Measurements from ENCODE around the gene PGR.

PGR gene

DNA sequence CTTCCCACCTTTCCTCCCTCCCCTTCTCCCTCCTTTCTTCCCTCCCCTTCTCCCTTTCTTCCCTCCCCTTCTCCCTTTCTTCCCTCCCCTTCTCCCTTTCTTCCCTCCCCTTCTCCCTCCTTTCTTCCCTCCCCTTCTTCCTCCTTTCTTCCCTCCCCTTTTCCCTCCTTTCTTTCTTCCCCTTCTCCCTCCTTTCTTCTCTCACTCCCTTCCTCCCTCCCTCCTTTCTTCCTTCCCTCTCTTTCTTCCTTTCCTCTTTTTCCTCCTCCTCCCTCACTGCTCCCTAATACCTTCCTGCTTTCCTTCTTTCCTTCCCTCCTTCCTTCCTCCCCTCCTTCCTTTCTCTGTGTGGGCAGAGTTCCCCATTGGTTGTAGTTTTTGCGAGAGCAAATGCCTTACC is 76.1 kb downstream of the PGR start:
- H3K14ac ChIP-seq (ENCODE audit: low read length), result no peak overlapping the region
- H3K27me3 ChIP-seq (ENCODE audit: insufficient read depth, low read length), result no peaks in the 10 kb centered on the region
- no peaks in the 10 kb centered on the region for H3K79me1 ChIP-seq (ENCODE audit: low read length)
- no peak overlapping the region for H4K8ac ChIP-seq (ENCODE audit: low read depth, low read length)
- H3K4me1 ChIP-seq (ENCODE audit: control insufficient read depth in 1 of 2, insufficient read depth in 2 of 2, low read length in 2 of 2), result no peaks in the 10 kb centered on the region
- no peak overlapping the region for H3K4me3 ChIP-seq (ENCODE audit: low read depth, low read length)
- no peak overlapping the region for H3K27ac ChIP-seq (ENCODE audit: low read depth, low read length)
- no peak overlapping the region for H2BK120ac ChIP-seq (ENCODE audit: insufficient read depth, low read length, poor library complexity)
- H3K9ac ChIP-seq (ENCODE audit: low read length), result no peak overlapping the region
- no peaks in the 10 kb centered on the region for H3K9me3 ChIP-seq (ENCODE audit: insufficient read depth, low read depth, low read length)
- no CpG with 5 or more reads among the region's 1 CpG for WGBS (ENCODE audit: extremely low coverage, insufficient coverage, insufficient read length)
- H3K4me2 ChIP-seq (ENCODE audit: low read length), result no peak overlapping the region
- no peaks in the 10 kb centered on the region for H3K79me2 ChIP-seq (ENCODE audit: control insufficient read depth, insufficient read depth, low read length, poor library complexity)
- no peak overlapping the region for H2BK12ac ChIP-seq (ENCODE audit: low read length)
- H4K91ac ChIP-seq (ENCODE audit: low read depth, low read length), result no peak overlapping the region
- H3K18ac ChIP-seq (ENCODE audit: low read length), result no peak overlapping the region
- H3K23ac ChIP-seq (ENCODE audit: low read length), result no peak overlapping the region
- H3K36me3 ChIP-seq (ENCODE audit: control insufficient read depth in 1 of 2, insufficient read depth in 2 of 2, low read length in 2 of 2), result no peaks in the 10 kb centered on the region
- no peak for DNase-seq
- no peak overlapping the region for H2AFZ ChIP-seq (ENCODE audit: insufficient read depth, low read length, poor library complexity)
- H2BK5ac ChIP-seq (ENCODE audit: low read depth, low read length, poor library complexity), result no peak overlapping the region
- H3K4ac ChIP-seq (ENCODE audit: low read depth, low read length), result no peak overlapping the region
- H4K12ac ChIP-seq (ENCODE audit: low read depth, low read length), result no peak overlapping the region
- H2AK5ac ChIP-seq (ENCODE audit: low read length), result no peak overlapping the region

DNA sequence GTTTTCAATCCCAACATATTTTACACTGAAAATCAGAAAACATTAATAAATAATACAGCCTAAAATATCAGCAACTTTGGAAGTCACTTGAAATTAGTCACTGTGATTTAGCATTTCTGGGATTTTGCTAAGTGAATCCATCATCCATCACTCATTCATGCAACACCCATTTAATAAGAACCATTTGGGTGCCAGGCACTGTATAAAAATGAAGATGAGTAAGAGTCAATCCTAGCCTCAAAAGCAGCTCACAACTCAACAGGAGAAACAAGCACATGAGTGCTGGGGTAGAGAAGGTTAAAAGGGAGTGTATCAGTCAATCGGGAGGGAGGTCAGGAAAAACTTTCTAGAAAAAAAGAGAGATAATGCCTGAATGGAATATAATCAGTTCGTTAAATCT is 77.9 kb downstream of the PGR start:
- no CpG with 5 or more reads among the region's 2 CpGs for WGBS (ENCODE audit: extremely low coverage, insufficient coverage, insufficient read length)
- DNase-seq, result no peak

DNA sequence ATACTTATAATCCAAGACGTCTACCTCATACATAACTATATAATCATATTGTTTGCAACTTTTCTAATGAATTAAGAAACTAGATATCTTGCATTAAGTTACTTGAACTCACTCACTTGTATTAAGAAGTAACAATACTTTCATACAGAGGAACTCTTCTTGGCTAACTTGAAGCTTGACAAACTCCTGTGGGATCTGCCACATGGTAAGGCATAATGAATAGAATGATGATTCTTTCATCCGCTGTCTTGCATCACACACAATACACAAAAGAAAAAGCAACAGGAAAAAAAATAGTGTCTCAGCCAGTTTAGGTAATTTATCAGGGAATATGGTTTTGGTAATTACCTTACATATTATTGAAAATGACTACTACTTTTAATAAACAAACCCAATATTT is 79.8 kb downstream of the PGR start:
- Histone ChIP-seq H3K9me3 (ENCODE audit: insufficient read depth, low read depth, low read length) (no peaks in the 10 kb centered on the region), H3K79me2 (ENCODE audit: control insufficient read depth, insufficient read depth, low read length, poor library complexity) (no peaks in the 10 kb centered on the region), H2BK5ac (ENCODE audit: low read depth, low read length, poor library complexity) (no peak overlapping the region), H2BK120ac (ENCODE audit: insufficient read depth, low read length, poor library complexity) (no peak overlapping the region), H3K4me2 (ENCODE audit: low read length) (no peak overlapping the region), H4K8ac (ENCODE audit: low read depth, low read length) (no peak overlapping the region), H2AK5ac (ENCODE audit: low read length) (no peak overlapping the region), H2AFZ (ENCODE audit: insufficient read depth, low read length, poor library complexity) (no peak overlapping the region), H4K91ac (ENCODE audit: low read depth, low read length) (no peak overlapping the region), H3K36me3 (ENCODE audit: control insufficient read depth in 1 of 2, insufficient read depth in 2 of 2, low read length in 2 of 2) (no peaks in the 10 kb centered on the region), H3K27me3 (ENCODE audit: insufficient read depth, low read length) (no peaks in the 10 kb centered on the region), H3K79me1 (ENCODE audit: low read length) (no peaks in the 10 kb centered on the region), H2BK12ac (ENCODE audit: low read length) (no peak overlapping the region), H3K4me3 (ENCODE audit: low read depth, low read length) (no peak overlapping the region), H3K14ac (ENCODE audit: low read length) (no peak overlapping the region), H3K23ac (ENCODE audit: low read length) (no peak overlapping the region), H3K9ac (ENCODE audit: low read length) (no peak overlapping the region), H3K27ac (ENCODE audit: low read depth, low read length) (no peak overlapping the region), H3K18ac (ENCODE audit: low read length) (no peak overlapping the region), H3K4me1 (ENCODE audit: control insufficient read depth in 1 of 2, insufficient read depth in 2 of 2, low read length in 2 of 2) (no peaks in the 10 kb centered on the region), H4K12ac (ENCODE audit: low read depth, low read length) (no peak overlapping the region), H3K4ac (ENCODE audit: low read depth, low read length) (no peak overlapping the region)
- DNase-seq, result no peak
- WGBS (ENCODE audit: extremely low coverage, insufficient coverage, insufficient read length), result no CpG with 5 or more reads among the region's 2 CpGs

More for the DNA sequence above, 77.9 kb downstream of the PGR start:
- Histone ChIP-seq H4K8ac (ENCODE audit: low read depth, low read length) (no peak overlapping the region), H3K4me1 (ENCODE audit: control insufficient read depth in 1 of 2, insufficient read depth in 2 of 2, low read length in 2 of 2) (no peaks in the 10 kb centered on the region), H3K79me1 (ENCODE audit: low read length) (no peaks in the 10 kb centered on the region), H3K14ac (ENCODE audit: low read length) (no peak overlapping the region), H3K9me3 (ENCODE audit: insufficient read depth, low read depth, low read length) (no peaks in the 10 kb centered on the region), H2BK120ac (ENCODE audit: insufficient read depth, low read length, poor library complexity) (no peak overlapping the region), H3K27ac (ENCODE audit: low read depth, low read length) (no peak overlapping the region), H4K12ac (ENCODE audit: low read depth, low read length) (no peak overlapping the region), H3K79me2 (ENCODE audit: control insufficient read depth, insufficient read depth, low read length, poor library complexity) (no peaks in the 10 kb centered on the region), H2AK5ac (ENCODE audit: low read length) (no peak overlapping the region), H3K4ac (ENCODE audit: low read depth, low read length) (no peak overlapping the region), H3K9ac (ENCODE audit: low read length) (no peak overlapping the region), H4K91ac (ENCODE audit: low read depth, low read length) (no peak overlapping the region), H3K4me3 (ENCODE audit: low read depth, low read length) (no peak overlapping the region), H3K36me3 (ENCODE audit: control insufficient read depth in 1 of 2, insufficient read depth in 2 of 2, low read length in 2 of 2) (no peaks in the 10 kb centered on the region), H3K27me3 (ENCODE audit: insufficient read depth, low read length) (no peaks in the 10 kb centered on the region), H2BK12ac (ENCODE audit: low read length) (no peak overlapping the region), H2AFZ (ENCODE audit: insufficient read depth, low read length, poor library complexity) (no peak overlapping the region), H3K18ac (ENCODE audit: low read length) (no peak overlapping the region), H2BK5ac (ENCODE audit: low read depth, low read length, poor library complexity) (no peak overlapping the region), H3K4me2 (ENCODE audit: low read length) (no peak overlapping the region), H3K23ac (ENCODE audit: low read length) (no peak overlapping the region)

DNA sequence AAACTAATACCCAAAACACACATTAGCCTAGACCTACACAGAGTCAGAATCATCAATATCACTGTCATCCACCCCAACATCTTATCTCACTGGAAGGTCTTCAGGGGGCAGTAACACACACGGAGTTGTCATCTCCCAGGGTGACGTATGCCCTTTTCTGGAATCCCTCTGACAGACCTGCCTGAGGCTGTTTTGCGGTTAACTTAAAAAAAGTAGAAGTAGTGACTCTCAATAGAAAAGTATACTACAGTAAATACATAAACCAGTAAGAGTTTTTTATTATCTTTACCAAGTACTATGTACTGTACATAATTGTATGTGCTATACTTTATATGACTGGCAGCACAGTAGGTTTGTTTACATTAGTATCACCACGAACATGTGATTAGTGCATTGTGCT is 80.5 kb downstream of the PGR start:
- Histone ChIP-seq H4K91ac (ENCODE audit: low read depth, low read length) (no peak overlapping the region), H3K9me3 (ENCODE audit: insufficient read depth, low read depth, low read length) (no peaks in the 10 kb centered on the region), H2AK5ac (ENCODE audit: low read length) (no peak overlapping the region), H3K4me2 (ENCODE audit: low read length) (no peak overlapping the region), H3K23ac (ENCODE audit: low read length) (no peak overlapping the region), H3K27me3 (ENCODE audit: insufficient read depth, low read length) (no peaks in the 10 kb centered on the region), H3K18ac (ENCODE audit: low read length) (no peak overlapping the region), H3K79me1 (ENCODE audit: low read length) (no peaks in the 10 kb centered on the region), H3K9ac (ENCODE audit: low read length) (no peak overlapping the region), H3K14ac (ENCODE audit: low read length) (no peak overlapping the region), H3K4me1 (ENCODE audit: control insufficient read depth in 1 of 2, insufficient read depth in 2 of 2, low read length in 2 of 2) (no peaks in the 10 kb centered on the region), H3K36me3 (ENCODE audit: control insufficient read depth in 1 of 2, insufficient read depth in 2 of 2, low read length in 2 of 2) (no peaks in the 10 kb centered on the region), H3K4me3 (ENCODE audit: low read depth, low read length) (no peak overlapping the region), H4K12ac (ENCODE audit: low read depth, low read length) (no peak overlapping the region), H3K4ac (ENCODE audit: low read depth, low read length) (no peak overlapping the region), H2BK120ac (ENCODE audit: insufficient read depth, low read length, poor library complexity) (no peak overlapping the region), H2AFZ (ENCODE audit: insufficient read depth, low read length, poor library complexity) (no peak overlapping the region), H4K8ac (ENCODE audit: low read depth, low read length) (no peak overlapping the region), H2BK12ac (ENCODE audit: low read length) (no peak overlapping the region), H3K79me2 (ENCODE audit: control insufficient read depth, insufficient read depth, low read length, poor library complexity) (no peaks in the 10 kb centered on the region), H3K27ac (ENCODE audit: low read depth, low read length) (no peak overlapping the region), H2BK5ac (ENCODE audit: low read depth, low read length, poor library complexity) (no peak overlapping the region)
- WGBS (ENCODE audit: extremely low coverage, insufficient coverage, insufficient read length), result no CpG with 5 or more reads among the region's 4 CpGs
- DNase-seq, result peak; percentile 51 to 72
